HepG2 (cell line): ENCODE results near the gene KIAA1217.

Source experiments
- ATRX ChIP-seq: sonication (generic); formaldehyde crosslinking; IDR thresholded peaks from 2 replicates; pipeline ENCODE4 v1.4.0; 2020; ENCODE audit warnings: missing genetic modification reagents, borderline replicate concordance
- CTCF ChIP-seq: sonication (generic); formaldehyde crosslinking; IDR thresholded peaks from 2 replicates; pipeline ENCODE4 v1.5.0; 2020; ENCODE audit warnings: mild to moderate bottlenecking, missing genetic modification reagents, moderate library complexity
- HMG20B ChIP-seq: conservative IDR thresholded peaks from 2 replicates; pipeline ENCODE4 v1.6.1; 2016; ENCODE audit warnings: missing genetic modification reagents, missing compliant biosample characterization
- IRF1 ChIP-seq: sonication (generic); formaldehyde crosslinking; IDR thresholded peaks from 2 replicates; pipeline ENCODE4 v1.4.0; 2020; ENCODE audit warnings: low read depth, mild to moderate bottlenecking, missing genetic modification reagents
- NR2C2 ChIP-seq: sonication (generic); formaldehyde crosslinking; IDR thresholded peaks from 2 replicates; pipeline ENCODE4 v1.4.0; 2020; ENCODE audit warnings: missing genetic modification reagents, mild to moderate bottlenecking, moderate library complexity, borderline replicate concordance
- POLR2A ChIP-seq, 2 experiments: IDR thresholded peaks; 2 replicates each; pipeline ENCODE4 v1.6.1; 2011; ENCODE audit warnings: low read depth in 2 of 2, low read length in 2 of 2, mild to moderate bottlenecking in 1 of 2, moderate library complexity in 1 of 2; ENCODE audit not compliant: insufficient read depth in 1 of 2
- REST ChIP-seq, 2 experiments: IDR thresholded peaks; 2 replicates each; pipeline ENCODE4 v1.6.1; 2011 to 2012; ENCODE audit warnings: low read length in 2 of 2, borderline replicate concordance in 1 of 2, low read depth in 1 of 2, mild to moderate bottlenecking in 1 of 2, moderate library complexity in 1 of 2
- ZNF280B ChIP-seq: sonication (generic); formaldehyde crosslinking; IDR thresholded peaks from 2 replicates; pipeline ENCODE4 v1.5.0; 2020; ENCODE audit warnings: missing genetic modification reagents, mild to moderate bottlenecking, borderline replicate concordance
- ZNF430 ChIP-seq: sonication (generic); formaldehyde crosslinking; IDR thresholded peaks from 2 replicates; pipeline ENCODE4 v1.9.0; 2021; ENCODE audit warnings: mild to moderate bottlenecking, missing genetic modification reagents
- ZNF768 ChIP-seq: sonication (generic); formaldehyde crosslinking; IDR thresholded peaks from 2 replicates; pipeline ENCODE4 v1.4.0; 2020; ENCODE audit warnings: missing genetic modification reagents
- ZSCAN30 ChIP-seq: sonication (generic); formaldehyde crosslinking; IDR thresholded peaks from 2 replicates; pipeline ENCODE4 v1.5.0; 2020; ENCODE audit warnings: mild to moderate bottlenecking, missing genetic modification reagents
- TF ChIP-seq, protein P1 (sequence below): sonication (generic); formaldehyde crosslinking; IDR thresholded peaks from 2 replicates; pipeline ENCODE4 v1.4.0; 2020; ENCODE audit warnings: missing genetic modification reagents, borderline replicate concordance

DNA sequence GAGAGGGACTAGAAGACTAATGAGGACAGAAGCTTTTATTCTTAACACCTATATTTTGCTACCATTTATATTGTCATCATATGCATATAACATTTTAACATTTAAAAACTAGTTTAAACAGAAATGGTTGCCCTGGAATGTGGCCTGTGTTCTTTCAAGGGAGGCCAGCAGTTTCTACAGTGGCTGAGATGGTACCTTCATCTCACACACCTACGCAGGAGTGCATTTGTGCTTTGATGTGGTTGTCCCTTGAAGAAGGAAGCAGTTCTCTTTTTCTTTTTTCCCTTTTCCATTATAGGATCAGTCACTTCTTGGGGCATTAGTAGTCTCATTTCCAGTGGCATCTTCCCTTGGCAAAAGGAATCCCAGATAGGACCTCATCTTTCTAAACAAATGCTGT is 38.9 kb downstream of the KIAA1217 start:
- TF ChIP-seq CTCF (no peak), POLR2A (IDR thresholded peaks at IDR 0.05; ENCODE audit: insufficient read depth in 1 of 2, low read depth in 2 of 2, low read length in 2 of 2) (no peak), ZNF430 (CRISPR knock-in tag) (no peak), ZNF768 (CRISPR knock-in tag) (no peak), HMG20B (CRISPR knock-in tag) (no peak), NR2C2 (CRISPR knock-in tag) (no peak), IRF1 (CRISPR knock-in tag) (no peak), ZNF280B (CRISPR knock-in tag) (no peak), ZSCAN30 (no peak), ATRX (CRISPR knock-in tag) (no peak), REST (IDR thresholded peaks at IDR 0.05; ENCODE audit: borderline replicate concordance in 1 of 2, low read depth in 1 of 2, low read length in 2 of 2) (no peak)
- TF ChIP-seq, protein P1, sequence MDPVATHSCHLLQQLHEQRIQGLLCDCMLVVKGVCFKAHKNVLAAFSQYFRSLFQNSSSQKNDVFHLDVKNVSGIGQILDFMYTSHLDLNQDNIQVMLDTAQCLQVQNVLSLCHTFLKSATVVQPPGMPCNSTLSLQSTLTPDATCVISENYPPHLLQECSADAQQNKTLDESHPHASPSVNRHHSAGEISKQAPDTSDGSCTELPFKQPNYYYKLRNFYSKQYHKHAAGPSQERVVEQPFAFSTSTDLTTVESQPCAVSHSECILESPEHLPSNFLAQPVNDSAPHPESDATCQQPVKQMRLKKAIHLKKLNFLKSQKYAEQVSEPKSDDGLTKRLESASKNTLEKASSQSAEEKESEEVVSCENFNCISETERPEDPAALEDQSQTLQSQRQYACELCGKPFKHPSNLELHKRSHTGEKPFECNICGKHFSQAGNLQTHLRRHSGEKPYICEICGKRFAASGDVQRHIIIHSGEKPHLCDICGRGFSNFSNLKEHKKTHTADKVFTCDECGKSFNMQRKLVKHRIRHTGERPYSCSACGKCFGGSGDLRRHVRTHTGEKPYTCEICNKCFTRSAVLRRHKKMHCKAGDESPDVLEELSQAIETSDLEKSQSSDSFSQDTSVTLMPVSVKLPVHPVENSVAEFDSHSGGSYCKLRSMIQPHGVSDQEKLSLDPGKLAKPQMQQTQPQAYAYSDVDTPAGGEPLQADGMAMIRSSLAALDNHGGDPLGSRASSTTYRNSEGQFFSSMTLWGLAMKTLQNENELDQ (CRISPR knock-in tag) = no peak
